Endothelial cell (in vitro differentiated cells): ENCODE measurements around the gene SLC29A4. TPM values are rescaled to one million over a fixed set of nuclear protein-coding genes. Genes with fewer than 3 reads are reported as not detected.
A peak's percentile ranks its signal among the peaks of the same experiment; 100 is the strongest.
"Not testable (repeated sequence)": the region's sequence is repeated elsewhere in the genome, so short reads cannot be mapped to it uniquely, and the experiment has no call there.

ENCODE experiments used
- DNase-seq: peaks from one replicate; pipeline ENCODE4 v3.0.0; 2021; ENCODE audit warnings: low spot score
- H3K27ac Mint-ChIP-seq: one replicate; pipeline ENCODE4 v1.8.0; 2021; ENCODE audit warnings: mixed read lengths, inconsistent platforms; ENCODE audit not compliant: unreplicated experiment
- H3K27me3 Mint-ChIP-seq: one replicate; pipeline ENCODE4 v1.8.0; 2021; ENCODE audit warnings: mild to moderate bottlenecking, moderate library complexity, mixed read lengths, inconsistent platforms; ENCODE audit not compliant: unreplicated experiment
- H3K36me3 Mint-ChIP-seq: one replicate; pipeline ENCODE4 v1.8.0; 2021; ENCODE audit warnings: mild to moderate bottlenecking, low read depth, mixed read lengths, inconsistent platforms; ENCODE audit not compliant: unreplicated experiment
- H3K4me1 Mint-ChIP-seq: one replicate; pipeline ENCODE4 v1.8.0; 2021; ENCODE audit warnings: mild to moderate bottlenecking, mixed read lengths, inconsistent platforms; ENCODE audit not compliant: unreplicated experiment
- H3K4me3 Mint-ChIP-seq: one replicate; pipeline ENCODE4 v1.8.0; 2021; ENCODE audit warnings: mild to moderate bottlenecking, mixed read lengths, inconsistent platforms; ENCODE audit not compliant: unreplicated experiment
- H3K9me3 Mint-ChIP-seq: one replicate; pipeline ENCODE4 v1.8.0; 2021; ENCODE audit warnings: mixed read lengths, inconsistent platforms; ENCODE audit not compliant: unreplicated experiment
- total RNA-seq: library from RNA; stranded (reverse); fragmentation: NEBNext Ultra II Directional; extraction: Animal tissue kit (Norgen Biotek cat#: 25700); gene quantifications from one replicate; pipeline ENCODE4 v1.2.1, GENCODE V29; 2021; ENCODE audit not compliant: unreplicated experiment
- TF ChIP-seq, protein P1 (sequence below): fragments of 200-600 bp; sonication (generic); IDR thresholded peaks from one replicate; pipeline ENCODE4 v1.5.0; 2021; ENCODE audit warnings: antibody characterized with exemption; ENCODE audit not compliant: unreplicated experiment

SLC29A4 gene
- total RNA-seq, 1 donor from 2014 or later, result 6.4 TPM

DNA sequence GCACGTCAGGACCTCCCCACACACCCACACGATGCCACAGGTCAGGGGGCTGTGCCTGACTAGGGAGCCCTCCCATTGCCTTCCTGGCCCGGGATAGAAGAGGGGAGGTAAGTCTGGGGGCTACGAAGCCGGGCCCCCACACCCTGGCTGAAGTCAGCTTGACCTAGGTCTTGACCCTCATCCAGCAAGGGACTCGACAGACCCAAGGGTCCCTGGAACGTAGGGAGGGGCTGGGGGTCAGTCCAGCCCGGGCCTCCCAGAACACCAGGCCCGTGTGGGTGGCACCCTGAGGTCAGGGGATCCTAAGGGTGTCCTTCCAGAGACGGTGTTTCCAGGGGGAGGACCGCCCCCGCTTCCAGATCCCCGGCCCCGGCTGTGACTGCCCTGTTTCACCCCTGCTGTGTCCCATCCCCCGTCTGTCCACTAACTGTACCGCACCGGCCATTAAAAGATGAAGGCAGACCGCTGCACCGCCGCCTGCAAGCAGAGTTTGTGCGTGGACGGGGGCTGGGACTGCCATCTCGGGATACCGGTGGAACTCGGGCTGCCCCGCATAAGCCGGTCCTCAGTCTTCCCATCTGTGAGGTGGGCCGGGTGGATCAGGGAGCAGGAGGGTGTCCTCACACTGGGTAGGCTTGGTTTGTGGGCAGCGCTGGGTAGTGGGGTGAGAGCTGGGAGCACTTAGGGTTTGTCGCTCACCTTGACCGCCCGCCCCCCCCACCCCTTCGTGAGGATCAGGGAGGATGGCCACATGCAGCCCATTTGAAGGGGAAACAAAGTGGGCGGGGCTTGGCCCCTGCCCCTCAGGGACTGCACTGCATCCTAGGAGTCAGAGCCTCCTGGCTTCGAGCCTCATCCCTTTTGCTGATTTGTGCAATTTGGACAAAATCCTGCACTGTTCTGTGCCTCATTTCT is 21.1 kb downstream of the SLC29A4 start:
- no peak for DNase-seq
- Mint-ChIP-seq H3K27ac (no peak overlapping the region), H3K4me3 (no peak overlapping the region), H3K4me1 (no peaks in the 10 kb centered on the region), H3K9me3 (no peaks in the 10 kb centered on the region), H3K36me3 (peaks cover 5% of the 10 kb centered on the region), H3K27me3 (peaks cover 13% of the 10 kb centered on the region)
- TF ChIP-seq, protein P1, sequence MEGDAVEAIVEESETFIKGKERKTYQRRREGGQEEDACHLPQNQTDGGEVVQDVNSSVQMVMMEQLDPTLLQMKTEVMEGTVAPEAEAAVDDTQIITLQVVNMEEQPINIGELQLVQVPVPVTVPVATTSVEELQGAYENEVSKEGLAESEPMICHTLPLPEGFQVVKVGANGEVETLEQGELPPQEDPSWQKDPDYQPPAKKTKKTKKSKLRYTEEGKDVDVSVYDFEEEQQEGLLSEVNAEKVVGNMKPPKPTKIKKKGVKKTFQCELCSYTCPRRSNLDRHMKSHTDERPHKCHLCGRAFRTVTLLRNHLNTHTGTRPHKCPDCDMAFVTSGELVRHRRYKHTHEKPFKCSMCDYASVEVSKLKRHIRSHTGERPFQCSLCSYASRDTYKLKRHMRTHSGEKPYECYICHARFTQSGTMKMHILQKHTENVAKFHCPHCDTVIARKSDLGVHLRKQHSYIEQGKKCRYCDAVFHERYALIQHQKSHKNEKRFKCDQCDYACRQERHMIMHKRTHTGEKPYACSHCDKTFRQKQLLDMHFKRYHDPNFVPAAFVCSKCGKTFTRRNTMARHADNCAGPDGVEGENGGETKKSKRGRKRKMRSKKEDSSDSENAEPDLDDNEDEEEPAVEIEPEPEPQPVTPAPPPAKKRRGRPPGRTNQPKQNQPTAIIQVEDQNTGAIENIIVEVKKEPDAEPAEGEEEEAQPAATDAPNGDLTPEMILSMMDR, result no peak

DNA sequence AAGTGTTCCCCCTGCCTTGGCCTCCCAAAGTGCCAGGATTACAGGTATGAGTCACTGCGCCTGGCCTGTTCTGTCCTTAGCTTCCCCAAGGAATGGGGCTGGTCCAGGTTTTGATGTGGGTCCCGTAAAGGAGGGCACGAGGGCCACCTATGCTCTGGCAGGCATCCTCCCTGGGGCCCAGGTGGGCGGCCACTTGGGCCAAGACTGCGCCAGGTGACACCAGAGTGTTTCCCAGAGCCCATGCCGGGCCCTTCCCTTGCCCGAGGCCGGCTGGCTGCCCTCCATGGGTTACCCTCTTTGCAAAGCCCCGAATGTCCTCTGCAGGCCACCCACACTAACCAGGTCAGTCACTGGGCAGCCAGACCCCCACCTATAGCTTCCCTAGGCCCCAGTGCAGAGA is 22.3 kb downstream of the SLC29A4 start:
- not testable (repeated sequence) for H3K36me3 Mint-ChIP-seq, DNase-seq, H3K4me1 Mint-ChIP-seq, H3K27ac Mint-ChIP-seq, H3K4me3 Mint-ChIP-seq, H3K27me3 Mint-ChIP-seq, H3K9me3 Mint-ChIP-seq

- H3K9me3 Mint-ChIP-seq, H3K4me3 Mint-ChIP-seq: not testable (repeated sequence)
- H3K36me3 Mint-ChIP-seq, result peaks cover 11% of the 10 kb centered on the region
Measured at GRCh38 chr7:5307221-5308142, 24.7 kb downstream of the SLC29A4 start.

DNA sequence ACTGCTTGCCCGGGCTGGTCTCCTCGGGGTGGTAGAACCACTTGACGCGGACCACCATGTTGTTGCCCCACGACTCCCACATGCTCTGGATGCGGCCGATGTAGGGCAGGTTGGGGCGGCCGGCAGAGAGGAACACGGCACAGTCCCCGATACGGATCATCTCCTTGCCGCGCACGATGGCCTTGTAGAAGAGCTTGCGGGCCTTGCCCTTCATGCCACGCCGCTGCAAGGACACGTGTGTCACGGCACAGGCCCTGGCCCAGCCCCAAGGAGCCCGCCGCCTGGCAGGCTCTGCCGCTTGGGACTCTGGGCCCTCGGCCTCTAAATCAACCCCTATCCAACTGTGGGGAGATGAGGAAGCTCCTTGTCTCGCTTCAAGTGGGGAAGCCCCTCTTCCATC is 26.4 kb downstream of the SLC29A4 start:
- Mint-ChIP-seq H3K4me1 (no peaks in the 10 kb centered on the region), H3K4me3 (no peak overlapping the region), H3K9me3 (no peaks in the 10 kb centered on the region), H3K36me3 (peaks cover 11% of the 10 kb centered on the region), H3K27ac (no peak overlapping the region), H3K27me3 (peaks cover 11% of the 10 kb centered on the region)
- no peak for DNase-seq
- TF ChIP-seq, protein P1, result no peak

More at GRCh38 chr7:5307221-5308142, 24.7 kb downstream of the SLC29A4 start:
- H3K4me1 Mint-ChIP-seq, DNase-seq, H3K27me3 Mint-ChIP-seq, H3K27ac Mint-ChIP-seq: not testable (repeated sequence)

- H3K27me3 Mint-ChIP-seq, result peaks cover 13% of the 10 kb centered on the region
- no peaks in the 10 kb centered on the region for H3K4me1 Mint-ChIP-seq
- peak overlapping the region; percentile 82 for H3K4me3 Mint-ChIP-seq
- no peak overlapping the region for H3K27ac Mint-ChIP-seq
- peaks cover 11% of the 10 kb centered on the region for H3K36me3 Mint-ChIP-seq
- DNase-seq, result no peak
- no peaks in the 10 kb centered on the region for H3K9me3 Mint-ChIP-seq
- TF ChIP-seq, protein P1, result no peak
Measured at GRCh38 chr7:5310822-5311405, 28.2 kb downstream of the SLC29A4 start.

- not testable (repeated sequence) for DNase-seq, H3K9me3 Mint-ChIP-seq, H3K4me3 Mint-ChIP-seq, H3K27ac Mint-ChIP-seq, H3K4me1 Mint-ChIP-seq
- Mint-ChIP-seq H3K27me3 (peaks cover 12% of the 10 kb centered on the region), H3K36me3 (peaks cover 15% of the 10 kb centered on the region)
Measured at GRCh38 chr7:5312276-5313070, 29.7 kb downstream of the SLC29A4 start.

DNA sequence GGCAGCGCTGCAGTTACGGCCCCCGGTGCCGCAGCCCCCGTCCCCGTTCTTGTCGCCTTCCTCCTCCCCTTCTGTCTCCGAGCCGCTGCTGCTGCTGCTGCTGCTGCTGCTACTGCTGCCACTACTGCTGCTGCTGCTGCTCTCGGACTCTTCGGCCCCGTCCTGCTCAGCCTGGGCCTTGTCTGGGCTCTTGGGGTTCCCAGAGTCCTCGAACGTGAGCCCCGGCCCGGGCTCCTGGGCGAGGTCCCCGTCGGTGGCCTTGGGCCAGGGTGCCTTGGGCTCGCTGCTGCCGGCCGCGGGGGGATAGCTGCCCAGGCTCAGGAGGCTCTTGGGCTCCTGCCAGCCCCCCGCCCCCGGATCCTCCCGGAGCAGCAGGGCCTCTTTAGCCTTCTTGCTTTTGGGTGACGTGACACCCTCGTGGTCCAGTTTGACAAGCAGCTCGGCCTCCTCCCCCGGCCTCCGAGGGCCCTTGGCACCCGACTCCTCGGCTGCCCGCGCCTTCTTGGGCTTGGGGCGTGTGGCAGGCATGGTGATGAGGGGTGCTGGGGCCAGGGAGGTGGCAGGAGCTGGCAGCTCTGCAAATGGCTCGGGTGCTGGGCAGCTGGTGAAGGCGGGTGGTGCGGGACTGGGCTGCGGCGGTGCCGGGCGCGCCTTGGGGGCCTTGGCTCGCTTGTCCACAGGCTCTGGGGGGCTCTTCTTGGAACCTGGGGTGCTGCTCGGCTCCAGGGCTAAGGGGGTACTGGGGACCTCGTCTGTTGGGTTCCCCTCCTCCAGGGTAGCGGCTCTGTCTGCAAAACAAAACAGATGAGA is 30.5 kb downstream of the SLC29A4 start:
- not testable (repeated sequence) for H3K27me3 Mint-ChIP-seq, H3K4me1 Mint-ChIP-seq, H3K9me3 Mint-ChIP-seq, H3K27ac Mint-ChIP-seq, H3K4me3 Mint-ChIP-seq, DNase-seq
- H3K36me3 Mint-ChIP-seq, result peaks cover 16% of the 10 kb centered on the region
